C4-2B (cell line): ENCODE measurements around the gene DHRS1.

ENCODE experiments used
- H3K27ac ChIP-seq: fragments of 450-650 bp; 2 replicates; pipeline ENCODE4 v1.5.1; 2017
- ZFX ChIP-seq: fragments of 450-650 bp; IDR thresholded peaks from 2 replicates; pipeline ENCODE4 v1.6.1; 2017
- TF ChIP-seq, protein P1 (sequence below): fragments of 450-650 bp; conservative IDR thresholded peaks from 2 replicates; pipeline ENCODE4 v1.5.1; 2017; ENCODE audit warnings: mild to moderate bottlenecking

The DHRS1 gene

DNA sequence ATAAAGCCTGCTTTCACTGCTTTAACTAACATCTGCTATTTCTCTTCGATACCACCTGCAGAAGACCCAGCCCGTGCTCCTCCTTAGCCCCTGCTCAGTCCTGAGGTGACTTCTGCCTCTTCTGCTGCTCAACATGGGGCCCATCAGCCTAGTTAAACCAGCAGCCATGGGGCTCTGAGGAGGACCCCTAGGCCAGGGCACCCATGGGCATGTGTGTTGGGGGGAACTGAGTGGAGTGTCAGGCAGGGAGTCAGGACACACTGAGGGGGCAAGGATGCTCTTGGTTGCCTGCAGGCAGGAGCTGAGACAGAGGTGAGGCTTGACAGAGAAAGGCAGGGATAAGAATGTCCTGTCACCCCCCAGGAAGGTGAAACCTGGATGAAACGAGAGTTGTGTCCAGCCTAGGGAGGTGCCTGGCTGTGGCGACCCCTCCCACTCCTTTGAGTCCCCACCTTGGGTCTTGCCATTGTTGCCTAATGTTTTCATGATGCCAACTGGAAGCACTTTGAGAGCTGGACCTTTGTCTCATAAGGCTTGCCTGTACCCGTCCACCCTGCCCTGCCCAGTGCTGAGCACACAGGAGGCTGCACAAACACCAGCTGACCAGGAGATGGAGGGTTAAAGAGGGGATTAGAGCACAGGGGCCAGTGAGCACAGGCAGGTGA, 15.7 kb downstream of the DHRS1 start:
- H3K27ac ChIP-seq: no peak overlapping the region
- TF ChIP-seq, protein P1, sequence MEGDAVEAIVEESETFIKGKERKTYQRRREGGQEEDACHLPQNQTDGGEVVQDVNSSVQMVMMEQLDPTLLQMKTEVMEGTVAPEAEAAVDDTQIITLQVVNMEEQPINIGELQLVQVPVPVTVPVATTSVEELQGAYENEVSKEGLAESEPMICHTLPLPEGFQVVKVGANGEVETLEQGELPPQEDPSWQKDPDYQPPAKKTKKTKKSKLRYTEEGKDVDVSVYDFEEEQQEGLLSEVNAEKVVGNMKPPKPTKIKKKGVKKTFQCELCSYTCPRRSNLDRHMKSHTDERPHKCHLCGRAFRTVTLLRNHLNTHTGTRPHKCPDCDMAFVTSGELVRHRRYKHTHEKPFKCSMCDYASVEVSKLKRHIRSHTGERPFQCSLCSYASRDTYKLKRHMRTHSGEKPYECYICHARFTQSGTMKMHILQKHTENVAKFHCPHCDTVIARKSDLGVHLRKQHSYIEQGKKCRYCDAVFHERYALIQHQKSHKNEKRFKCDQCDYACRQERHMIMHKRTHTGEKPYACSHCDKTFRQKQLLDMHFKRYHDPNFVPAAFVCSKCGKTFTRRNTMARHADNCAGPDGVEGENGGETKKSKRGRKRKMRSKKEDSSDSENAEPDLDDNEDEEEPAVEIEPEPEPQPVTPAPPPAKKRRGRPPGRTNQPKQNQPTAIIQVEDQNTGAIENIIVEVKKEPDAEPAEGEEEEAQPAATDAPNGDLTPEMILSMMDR: no peak
- no peak for TF ChIP-seq ZFX

DNA sequence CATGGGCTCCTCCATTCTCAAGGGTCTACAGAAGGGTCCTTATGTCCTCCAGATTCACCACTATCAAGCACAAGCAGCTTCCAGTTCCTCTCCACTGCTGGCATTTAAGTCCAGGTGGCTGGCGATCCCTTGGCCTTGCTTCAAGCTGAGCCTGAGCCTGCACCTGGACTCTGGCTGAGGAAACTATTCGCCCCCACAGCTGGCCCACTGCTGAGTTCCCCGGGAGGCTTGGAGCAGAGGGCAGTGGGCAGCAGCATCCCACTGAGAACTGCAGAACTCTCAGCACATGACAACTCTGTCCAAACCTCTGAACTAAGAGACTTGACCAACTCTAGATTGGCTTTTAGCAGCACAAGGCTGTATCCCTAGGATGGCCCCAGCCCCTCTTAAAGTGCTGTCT, 16.8 kb downstream of the DHRS1 start:
- no peak for TF ChIP-seq ZFX
- TF ChIP-seq, protein P1: no peak
- no peak overlapping the region for H3K27ac ChIP-seq

DNA sequence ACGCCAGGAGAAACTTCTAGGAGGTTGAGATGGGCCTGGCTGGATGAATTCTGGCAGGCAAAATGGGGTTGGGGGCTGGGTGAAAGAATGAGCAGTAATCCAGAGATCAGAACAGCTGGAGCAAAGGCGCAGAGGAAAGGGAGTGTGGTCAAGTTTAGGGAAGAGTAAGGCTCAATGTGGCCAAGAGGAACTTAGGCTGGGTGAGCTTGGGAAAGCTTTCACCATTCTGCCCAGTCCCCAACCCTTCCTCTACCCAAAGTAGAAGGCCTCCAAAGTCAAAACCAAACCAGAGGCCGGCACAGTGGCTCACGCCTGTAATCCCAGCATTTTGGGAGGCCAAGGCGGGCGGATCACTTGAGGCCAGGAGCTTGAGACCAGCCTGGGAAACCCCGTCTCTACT, 17.9 kb downstream of the DHRS1 start:
- no peak for TF ChIP-seq ZFX
- TF ChIP-seq, protein P1: no peak
- no peak overlapping the region for H3K27ac ChIP-seq

DNA sequence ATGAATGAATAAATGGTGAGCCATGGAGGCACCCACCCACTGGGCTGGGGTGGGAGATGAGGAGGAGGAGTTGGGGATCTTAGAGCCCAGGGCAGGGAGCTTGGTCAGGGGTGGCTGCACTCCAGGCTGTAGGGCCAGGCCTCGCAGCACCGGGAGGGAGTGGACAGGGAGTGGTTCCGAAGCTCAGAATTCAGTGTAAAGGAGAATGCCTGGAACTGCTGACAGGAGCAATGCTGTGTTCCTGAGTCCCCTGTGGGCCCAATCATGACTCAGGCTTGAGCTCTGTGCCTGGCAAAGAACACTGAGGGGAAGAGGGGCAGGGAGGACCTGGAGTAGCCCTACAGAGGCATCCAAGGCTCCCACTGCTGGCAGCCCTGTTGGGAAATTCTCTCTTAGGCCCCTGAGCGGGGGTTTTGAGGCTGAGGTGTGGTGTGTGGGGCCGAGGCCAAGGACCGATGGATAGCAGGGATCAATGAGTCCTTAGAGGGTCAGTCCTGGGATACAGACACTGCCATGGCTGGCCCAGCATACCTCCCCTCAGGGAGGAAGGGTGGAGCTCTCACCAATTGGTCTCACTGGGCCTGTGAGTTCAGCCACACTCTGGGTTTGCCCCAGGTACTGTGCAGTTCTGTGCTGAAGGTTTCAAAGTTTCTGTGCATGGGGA, 18.7 kb downstream of the DHRS1 start:
- TF ChIP-seq ZFX: no peak
- TF ChIP-seq, protein P1: no peak
- no peak overlapping the region for H3K27ac ChIP-seq

DNA sequence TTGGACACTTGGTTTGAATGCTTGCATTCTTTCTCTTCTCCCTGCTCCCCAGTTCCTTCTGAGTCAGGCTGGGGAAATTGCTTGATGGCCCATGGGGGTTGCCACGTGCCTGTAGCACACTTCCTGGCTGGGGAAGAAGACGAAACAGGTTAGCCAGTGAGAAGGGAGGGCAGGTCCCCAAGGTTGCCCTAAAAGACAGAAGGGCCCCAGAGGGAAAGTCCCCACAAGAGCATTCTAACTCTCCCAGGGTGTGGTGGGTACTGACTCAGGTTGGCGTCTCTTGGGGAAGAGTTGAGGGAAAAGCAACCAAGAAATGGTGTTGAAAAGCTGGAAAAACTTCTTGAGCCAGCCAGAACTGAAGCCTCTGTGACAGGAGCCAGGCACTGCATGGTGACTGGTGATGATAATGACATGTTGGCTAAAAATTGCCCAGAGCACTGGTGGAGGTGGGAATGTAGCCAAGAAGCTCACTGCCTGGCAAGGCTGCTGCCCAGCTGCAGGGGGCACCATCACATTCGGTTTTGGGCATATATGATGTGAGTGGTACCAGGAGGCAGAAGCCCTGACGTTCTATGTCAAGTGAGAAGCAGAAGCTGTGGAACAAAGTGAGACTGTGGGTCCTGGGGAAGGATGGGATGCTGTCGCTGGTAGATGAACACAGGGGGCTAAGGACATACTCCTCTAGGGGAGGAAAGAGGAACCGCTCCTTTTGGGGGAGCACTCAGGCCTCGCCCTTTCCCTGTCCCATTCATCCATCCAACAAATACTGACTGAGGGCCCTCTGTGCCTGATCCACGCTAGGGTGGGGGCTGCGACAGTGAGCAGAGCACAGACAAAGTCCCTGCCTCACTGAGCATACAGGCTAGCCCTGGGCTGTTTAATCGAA, 20.0 kb downstream of the DHRS1 start:
- no peak overlapping the region for H3K27ac ChIP-seq
- no peak for TF ChIP-seq ZFX
- TF ChIP-seq, protein P1: no peak; the same call in 1 of the 2 replicates

DNA sequence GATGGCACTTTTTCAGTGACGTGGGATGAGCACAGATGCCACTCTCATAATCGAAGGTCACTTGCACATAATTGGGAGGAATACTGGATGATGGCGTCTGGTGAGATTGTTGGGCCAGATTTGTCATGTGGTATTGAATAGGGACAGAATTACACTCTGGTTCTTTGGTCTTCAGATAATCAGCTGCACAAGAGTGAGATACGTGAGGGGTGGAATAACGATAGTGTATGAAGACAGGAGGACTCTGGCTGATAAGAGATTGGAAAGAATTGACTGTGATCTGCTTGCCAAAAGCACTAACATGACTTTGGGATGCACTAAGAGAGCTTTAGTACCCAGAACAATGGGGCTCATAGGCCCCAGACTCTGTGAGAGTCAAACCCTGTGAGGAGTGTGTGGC, 21.2 kb downstream of the DHRS1 start:
- no peak overlapping the region for H3K27ac ChIP-seq
- TF ChIP-seq ZFX: no peak
- TF ChIP-seq, protein P1: no peak
